HPDE6-E6E7 (cell line): ENCODE data around the gene ARMC12.

Experiments used
- DNase-seq: peaks from one replicate; pipeline ENCODE4 v3.0.0; 2011; ENCODE audit warnings: missing footprints; ENCODE audit errors: extremely low spot score

ARMC12 gene

GRCh38 chr6:35735452-35735851, 1.4 kb upstream of the ARMC12 start:
- no peak for DNase-seq

DNA sequence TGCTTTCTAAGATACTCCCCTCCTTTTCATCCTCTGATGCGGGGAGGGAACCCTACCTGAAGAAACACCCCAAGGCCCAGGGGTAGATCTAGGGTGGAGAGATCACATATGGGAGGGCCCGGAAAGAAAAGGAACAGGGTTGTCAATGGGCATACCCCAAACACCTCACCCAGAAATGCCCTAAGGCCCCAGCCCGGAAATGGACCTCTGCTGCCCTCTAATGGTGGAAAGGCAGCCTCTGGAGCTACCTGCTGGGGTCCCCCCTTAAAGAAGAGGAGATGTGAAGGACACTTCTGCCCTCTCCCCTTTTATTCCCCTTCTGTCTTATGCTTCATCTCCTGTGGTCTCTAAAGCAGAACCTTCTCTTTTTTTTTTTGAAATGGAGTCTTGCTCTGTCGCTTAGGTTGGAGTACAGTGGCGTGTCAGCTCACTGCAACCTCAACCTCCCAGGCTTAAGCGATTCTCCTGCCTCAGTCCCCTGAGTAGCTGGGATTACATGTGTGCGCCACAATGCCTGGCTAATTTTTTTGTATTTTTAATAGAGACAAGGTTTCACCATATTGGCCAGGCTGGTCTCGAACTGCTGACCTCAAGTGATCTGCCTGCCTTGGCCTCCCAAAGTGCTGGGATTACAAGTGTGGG, 458 bp upstream of the ARMC12 start:
- DNase-seq: no peak

DNA sequence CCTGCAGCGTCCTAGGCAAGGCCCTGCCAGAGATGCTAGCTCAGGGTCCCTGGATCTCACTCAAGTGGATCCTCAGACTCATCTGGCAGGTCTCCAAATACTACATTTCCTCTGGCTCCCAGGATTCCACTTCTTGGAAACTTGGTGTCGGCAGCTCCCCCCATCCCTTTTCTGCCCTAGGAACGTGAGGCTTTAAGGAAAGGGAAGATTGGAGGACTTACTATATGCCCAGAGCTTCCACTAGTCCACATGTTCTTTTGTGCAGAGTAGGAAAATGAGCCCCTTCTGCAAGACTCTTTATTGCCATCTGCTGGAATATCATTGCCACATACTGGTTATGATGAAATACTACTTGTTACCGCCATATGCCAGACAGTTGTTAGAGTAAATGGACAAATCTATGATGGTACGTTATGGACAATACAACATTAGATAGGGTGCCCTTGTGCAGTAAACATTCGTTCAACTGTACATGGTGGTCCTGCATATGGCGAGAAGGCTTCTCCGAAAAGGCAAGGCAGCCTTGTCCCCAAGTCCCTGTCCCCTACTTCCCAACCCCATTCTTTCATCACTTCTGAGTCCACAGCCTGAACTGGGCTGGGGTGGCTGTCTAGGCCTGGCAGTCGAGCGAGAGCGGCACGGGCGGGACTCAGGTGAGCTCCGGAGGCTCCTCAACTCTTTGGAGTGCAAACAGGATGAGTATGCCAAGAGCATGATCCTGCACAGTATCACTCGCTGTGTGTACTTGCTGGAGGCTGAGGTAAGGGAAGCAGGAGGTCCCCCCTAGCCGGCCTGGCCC, 780 bp downstream of the ARMC12 start:
- DNase-seq: no peak

- no peak for DNase-seq
These were observed 3.1 kb downstream of the ARMC12 start for GRCh38 chr6:35739645-35740524.

DNA sequence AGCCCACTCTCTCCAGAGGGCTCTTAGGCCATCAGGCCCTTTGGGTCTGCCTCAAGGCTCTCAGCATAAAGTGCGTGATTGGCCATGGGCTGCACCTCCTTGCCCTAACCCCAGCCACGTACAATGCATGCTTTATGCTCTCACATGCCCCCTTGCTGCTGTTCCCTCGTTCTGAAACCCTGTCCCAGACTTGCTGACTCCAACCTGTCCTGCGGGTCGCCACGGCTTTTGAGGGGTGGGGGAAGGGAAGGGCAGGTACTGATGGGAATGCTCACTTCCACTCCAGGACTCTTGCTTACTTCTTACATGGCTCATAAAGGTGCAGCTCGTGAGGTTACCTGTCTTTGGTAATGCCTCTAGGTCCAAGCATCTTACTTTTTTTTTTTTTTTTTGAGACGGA, 6.0 kb downstream of the ARMC12 start:
- DNase-seq: no peak

DNA sequence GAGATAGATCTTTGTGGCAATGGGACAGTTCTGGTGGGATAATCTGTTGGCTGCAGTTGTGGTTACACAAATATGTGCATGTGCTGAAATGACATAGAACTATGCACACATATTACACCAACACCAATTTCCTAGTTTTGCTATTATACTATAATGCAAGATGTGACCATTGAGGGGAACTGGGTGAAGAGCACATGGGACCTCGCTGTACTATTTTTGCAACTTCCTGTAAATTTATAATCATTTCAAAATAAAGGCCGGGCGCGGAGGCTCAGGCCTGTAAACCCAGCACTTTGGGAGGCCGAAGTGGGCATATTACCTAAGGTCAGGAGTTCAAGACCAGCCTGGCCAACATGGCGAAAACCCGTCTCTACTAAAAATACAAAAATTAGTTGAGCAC, 8.7 kb downstream of the ARMC12 start:
- no peak for DNase-seq

DNA sequence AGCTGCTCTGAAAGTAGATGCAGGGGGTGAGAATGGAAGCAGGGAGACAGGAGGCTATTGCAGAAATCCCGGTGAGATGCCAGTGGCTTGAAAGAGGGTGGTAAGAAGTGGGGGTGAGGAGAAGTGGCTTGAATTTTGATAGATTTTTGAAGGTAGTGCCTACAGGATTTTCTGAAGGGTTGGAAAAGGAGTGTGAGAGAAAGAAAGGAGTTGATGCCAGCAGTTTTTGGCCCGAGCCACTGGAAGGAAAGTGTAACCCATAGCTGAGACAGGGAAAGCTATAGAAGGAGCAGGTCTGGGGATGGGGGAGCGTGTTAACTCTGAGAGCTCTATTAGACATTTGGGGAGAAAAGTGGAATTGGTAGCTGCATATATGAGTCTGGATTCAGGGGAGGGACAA, 9.7 kb downstream of the ARMC12 start:
- no peak for DNase-seq

- DNase-seq: no peak
These were observed 11.0 kb downstream of the ARMC12 start for GRCh38 chr6:35747877-35748276.

- DNase-seq: no peak
These were observed 13.7 kb downstream of the ARMC12 start for GRCh38 chr6:35750557-35750956.

DNA sequence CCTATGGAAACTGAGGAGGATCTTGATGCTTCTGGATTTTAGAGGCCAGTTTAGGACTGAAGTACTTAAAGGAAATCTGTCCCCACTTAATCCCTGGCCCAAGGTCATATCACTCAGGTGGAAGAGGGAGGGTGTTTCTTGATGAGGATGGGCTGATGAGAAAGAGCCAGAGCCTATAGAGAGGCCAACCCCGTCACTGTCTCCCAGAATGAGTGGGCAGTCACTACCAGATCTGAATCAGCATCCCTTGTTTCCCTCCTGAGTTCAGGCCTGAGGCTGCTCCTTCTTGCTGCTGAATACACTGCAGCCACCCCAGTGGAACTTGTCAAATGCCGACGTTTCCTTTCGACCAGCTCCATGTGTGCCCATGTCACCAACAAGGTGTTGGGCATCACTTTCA, 14.8 kb downstream of the ARMC12 start:
- DNase-seq: no peak

- no peak for DNase-seq
These were observed 15.5 kb downstream of the ARMC12 start for GRCh38 chr6:35752330-35752729.

DNA sequence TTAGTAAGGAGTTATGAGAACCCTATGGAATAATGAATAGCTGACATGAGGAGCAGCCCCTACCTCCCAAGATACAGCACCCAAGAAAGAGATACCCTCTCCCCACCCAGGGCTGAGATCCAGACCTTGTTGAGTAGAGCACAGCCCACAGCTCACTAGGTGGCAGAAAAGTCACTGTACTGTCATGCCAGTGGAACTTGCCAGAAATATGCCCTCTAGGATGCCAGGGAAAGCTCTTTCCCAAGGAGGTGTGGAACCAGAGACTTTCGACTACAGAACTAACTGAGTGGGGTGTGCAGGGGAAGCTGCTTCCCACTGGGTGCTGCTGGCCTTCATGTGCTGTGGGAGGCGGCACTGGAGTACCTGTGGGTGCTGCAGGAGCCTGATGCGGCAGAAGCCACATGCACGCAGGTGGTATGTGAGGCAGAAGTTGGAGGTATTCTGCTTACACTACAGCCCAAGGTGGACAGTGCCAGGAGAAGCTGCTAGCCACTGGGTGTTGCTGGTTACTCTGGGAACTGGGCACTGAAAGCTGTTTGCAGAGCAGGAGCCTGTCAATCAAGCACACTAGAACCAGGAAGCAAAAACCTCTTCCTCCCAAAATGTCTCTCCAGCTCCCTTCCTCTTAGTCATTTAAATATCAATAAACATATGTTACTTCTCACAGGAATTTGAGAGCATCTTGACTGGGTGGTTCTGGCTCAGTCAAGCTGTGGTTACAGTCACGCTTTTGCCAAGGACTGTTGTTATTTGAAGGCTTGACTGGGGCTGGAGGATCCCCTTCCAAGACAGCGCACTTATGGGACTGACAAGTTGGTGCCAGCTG, 17.8 kb downstream of the ARMC12 start:
- DNase-seq: no peak

DNA sequence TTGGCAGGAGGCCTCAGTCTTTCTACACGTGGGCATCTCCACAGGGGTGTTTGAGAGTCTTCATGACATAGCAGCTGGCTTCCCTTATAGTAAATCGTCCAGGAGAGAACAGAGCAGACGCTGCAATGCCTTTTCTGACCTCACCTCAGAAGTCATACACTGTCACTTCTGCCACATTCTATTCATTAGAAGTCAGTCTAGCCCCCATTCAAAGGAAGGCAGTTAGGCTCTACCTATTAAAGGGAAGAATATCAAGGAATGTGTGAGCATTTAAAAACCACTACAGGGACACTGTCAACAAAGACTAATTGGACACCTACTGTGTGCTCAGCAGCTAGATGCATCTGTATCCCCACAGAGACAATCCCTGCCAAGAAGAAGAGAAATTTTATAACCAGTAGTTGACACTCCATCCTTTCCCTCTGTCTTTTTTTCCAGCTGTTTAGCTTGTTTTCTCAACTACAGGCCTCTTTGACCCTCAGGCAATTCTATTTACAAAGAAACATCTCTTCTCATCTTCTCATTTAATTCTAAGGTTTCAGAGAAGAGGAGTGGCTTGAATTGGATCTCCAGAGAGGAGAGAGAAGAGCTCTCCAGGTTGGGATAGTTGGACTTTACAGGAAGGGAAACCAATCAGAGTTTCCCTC, 18.6 kb downstream of the ARMC12 start:
- DNase-seq: no peak

DNA sequence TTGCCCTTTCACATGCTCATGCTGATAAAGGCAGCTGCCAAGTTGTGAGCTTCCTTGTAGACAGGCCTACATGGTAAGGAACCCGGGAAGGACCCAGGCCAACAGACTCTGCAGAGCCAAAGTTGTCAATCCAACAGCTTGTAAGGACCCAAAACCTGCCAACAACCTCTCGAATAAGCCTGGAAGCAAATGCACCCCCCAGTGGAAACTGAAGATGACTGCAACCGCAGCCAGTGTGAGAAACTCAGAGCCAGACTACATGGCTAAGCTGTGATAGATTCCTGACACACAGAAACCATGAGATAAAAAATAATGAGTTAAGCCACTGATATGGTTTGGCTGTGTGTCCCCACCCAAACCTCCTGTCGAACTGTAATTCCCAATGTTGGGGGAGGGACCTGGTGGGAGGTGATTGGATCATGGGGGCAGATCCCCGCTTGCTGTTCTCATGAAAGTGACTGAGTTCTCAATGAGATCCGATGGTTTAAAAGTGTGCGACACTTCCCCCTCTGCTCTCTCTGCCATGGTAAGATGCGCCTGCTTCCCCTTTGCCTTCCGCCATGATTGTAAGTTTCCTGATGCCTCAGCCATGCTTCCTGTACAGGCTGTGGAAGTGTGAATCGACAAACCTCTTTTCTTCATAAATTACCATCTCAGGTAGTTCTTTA, 20.8 kb downstream of the ARMC12 start:
- DNase-seq: no peak

DNA sequence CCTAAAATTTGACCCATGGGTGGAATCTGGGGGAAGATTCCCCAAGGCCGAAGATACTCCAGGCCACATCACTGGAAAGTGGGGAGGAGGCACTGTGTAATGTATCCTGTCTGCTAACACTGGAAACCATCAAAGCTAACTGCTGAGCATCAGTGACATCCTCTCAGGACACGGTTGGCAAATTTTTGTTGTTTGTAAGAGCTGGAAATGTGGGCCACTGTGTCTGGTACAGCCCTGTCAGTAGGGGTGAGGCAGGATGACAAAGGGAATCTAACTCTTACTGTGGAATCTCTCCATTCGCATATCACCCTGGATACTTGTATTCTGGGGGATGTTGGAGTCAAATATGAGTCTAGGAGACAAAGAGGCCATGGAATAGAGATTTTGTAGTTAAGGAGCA, 22.6 kb downstream of the ARMC12 start:
- DNase-seq: no peak

- DNase-seq: no peak
These were observed 28.9 kb downstream of the ARMC12 start for GRCh38 chr6:35765739-35766138.

DNA sequence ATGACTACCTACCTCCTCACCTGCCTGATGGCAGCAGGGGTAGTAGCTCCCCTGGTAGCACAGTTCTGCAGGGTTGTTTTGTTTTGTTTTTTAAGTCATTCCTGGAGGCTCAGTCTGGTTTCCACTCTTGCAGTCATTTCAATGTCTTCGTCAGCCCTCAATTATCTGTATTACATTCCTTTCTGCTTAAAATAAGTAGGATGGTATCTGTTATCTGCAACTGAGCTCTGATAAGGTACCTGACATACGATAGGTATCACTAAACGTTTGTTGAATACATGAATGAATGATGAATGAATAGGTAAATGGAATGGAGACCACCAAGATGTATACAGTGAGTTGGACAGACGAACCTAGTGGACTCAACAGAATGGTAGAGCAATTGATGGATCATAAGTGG, 32.4 kb downstream of the ARMC12 start:
- DNase-seq: no peak

- no peak for DNase-seq
These were observed 34.5 kb downstream of the ARMC12 start for GRCh38 chr6:35771343-35771627.

GRCh38 chr6:35774116-35774794, 37.4 kb downstream of the ARMC12 start:
- DNase-seq: no peak

DNA sequence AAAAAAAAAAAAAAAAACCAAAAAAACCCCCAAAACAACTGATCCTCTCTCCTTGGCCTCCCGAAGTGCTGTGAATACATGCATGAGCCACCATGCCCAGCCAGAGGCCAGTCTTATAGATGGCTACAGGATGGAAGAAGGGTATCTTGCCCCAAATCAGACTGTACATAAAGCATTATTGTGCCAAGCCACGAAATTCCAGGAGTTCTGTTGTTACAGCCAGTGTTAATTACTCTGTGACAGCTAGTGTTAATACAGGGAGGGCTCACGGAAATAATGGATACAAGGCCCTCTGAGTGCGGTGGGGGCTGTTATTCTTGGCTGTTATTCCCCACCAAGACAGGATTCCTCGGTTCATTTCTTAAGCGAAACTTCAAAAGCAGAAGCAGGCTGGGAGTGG, 38.2 kb downstream of the ARMC12 start:
- DNase-seq: no peak
